NB4 (cell line): ENCODE measurements around the gene CDKAL1.

Experiments
- CTCF ChIP-seq: IDR thresholded peaks from one replicate; pipeline ENCODE4 v1.5.1; 2012; ENCODE audit warnings: low read depth, low read length
- POLR2A ChIP-seq: IDR thresholded peaks from 2 replicates; pipeline ENCODE4 v1.6.1; 2011; ENCODE audit warnings: mild to moderate bottlenecking; ENCODE audit not compliant: insufficient read length; ENCODE audit errors: extremely low read depth

GRCh38 chr6:20722455-20722854, 188.2 kb downstream of the CDKAL1 start:
- TF ChIP-seq CTCF (no peak), POLR2A (no peak)
